ENCODE measurements around the gene MMP20. TPM values are rescaled to one million over a fixed set of nuclear protein-coding genes. Genes with fewer than 3 reads are reported as not detected.

The MMP20 gene
- total RNA-seq, 2 experiments from 2014 or later: not detected

- ChIA-PET CTCF (no interaction called here), POLR2A (no interaction called here)
These were observed 52.4 kb downstream of the MMP20 start for GRCh38 chr11:102572554-102573220.

GRCh38 chr11:102568851-102569250 is 56.3 kb downstream of the MMP20 start:
- ChIA-PET CTCF (no interaction called here), POLR2A (no interaction called here)

- CTCF ChIA-PET: no interaction called here
- POLR2A ChIA-PET: no interaction called here
These were observed 59.0 kb downstream of the MMP20 start for GRCh38 chr11:102566112-102566511.

- POLR2A ChIA-PET: no interaction called here
- CTCF ChIA-PET: no interaction called here
These were observed 61.0 kb downstream of the MMP20 start for GRCh38 chr11:102564110-102564509.

GRCh38 chr11:102561636-102562035 is 63.5 kb downstream of the MMP20 start:
- POLR2A ChIA-PET: no interaction called here

GRCh38 chr11:102560555-102561011 is 64.5 kb downstream of the MMP20 start:
- ChIA-PET CTCF (no interaction called here), POLR2A (no interaction called here)

More at GRCh38 chr11:102561636-102562035, 63.5 kb downstream of the MMP20 start:
- CTCF ChIA-PET: no interaction called here

- POLR2A ChIA-PET: no interaction called here
- CTCF ChIA-PET: no interaction called here
These were observed 65.3 kb downstream of the MMP20 start for GRCh38 chr11:102559839-102560238.

GRCh38 chr11:102555091-102555490 is 70.0 kb downstream of the MMP20 start:
- ChIA-PET POLR2A (no interaction called here), CTCF (interaction anchor here (1.2 to 1.3 kb wide), 2 partner anchors 10 to 34 kb away, joined by 3 read pairs; no protein-coding TSS in a partner anchor)

GRCh38 chr11:102553835-102554282 is 71.3 kb downstream of the MMP20 start:
- CTCF ChIA-PET: no interaction called here

GRCh38 chr11:102552447-102553194 is 72.5 kb downstream of the MMP20 start:
- ChIA-PET POLR2A (no interaction called here), CTCF (no interaction called here)

More at GRCh38 chr11:102553835-102554282, 71.3 kb downstream of the MMP20 start:
- POLR2A ChIA-PET: no interaction called here

- POLR2A ChIA-PET: no interaction called here
- CTCF ChIA-PET: no interaction called here
These were observed 73.1 kb downstream of the MMP20 start for GRCh38 chr11:102552020-102552419.

- POLR2A ChIA-PET: no interaction called here
- CTCF ChIA-PET: no interaction called here
These were observed 73.9 kb downstream of the MMP20 start for GRCh38 chr11:102551169-102551781.

GRCh38 chr11:102546923-102547471 is 78.1 kb downstream of the MMP20 start:
- POLR2A ChIA-PET: no interaction called here
- CTCF ChIA-PET: interaction anchor here (0.7 kb wide), 1 partner anchor 653 kb away, joined by 3 read pairs; no protein-coding TSS in a partner anchor

- CTCF ChIA-PET: no interaction called here
These were observed 78.7 kb downstream of the MMP20 start for GRCh38 chr11:102546427-102546826.

GRCh38 chr11:102545701-102546100 is 79.4 kb downstream of the MMP20 start:
- ChIA-PET POLR2A (no interaction called here), CTCF (no interaction called here)

More at GRCh38 chr11:102546427-102546826, 78.7 kb downstream of the MMP20 start:
- POLR2A ChIA-PET: interaction anchor here (0.6 to 0.7 kb wide), 2 partner anchors 31 to 127 kb away, joined by 6 to 11 read pairs; no protein-coding TSS in a partner anchor

- CTCF ChIA-PET: no interaction called here
- POLR2A ChIA-PET: no interaction called here
These were observed 80.5 kb downstream of the MMP20 start for GRCh38 chr11:102544594-102544993.

GRCh38 chr11:102539567-102539966 is 85.6 kb downstream of the MMP20 start:
- CTCF ChIA-PET: interaction anchor here (1.4 kb wide), 1 partner anchor 73 kb away, joined by 4 read pairs; no protein-coding TSS in a partner anchor
- POLR2A ChIA-PET: no interaction called here

GRCh38 chr11:102538932-102539331 is 86.2 kb downstream of the MMP20 start:
- ChIA-PET CTCF (interaction anchor here (1.4 kb wide), 1 partner anchor 74 kb away, joined by 4 read pairs; no protein-coding TSS in a partner anchor), POLR2A (no interaction called here)

GRCh38 chr11:102534261-102534872 is 90.8 kb downstream of the MMP20 start:
- ChIA-PET POLR2A (no interaction called here), CTCF (no interaction called here)

- POLR2A ChIA-PET: no interaction called here
- CTCF ChIA-PET: no interaction called here
These were observed 94.6 kb downstream of the MMP20 start, which contains the start of gene MMP7 for GRCh38 chr11:102530558-102530957. Gene MMP7 (minus strand): TSS chr11:102530747. CDS start chr11:102530700, 47 bp downstream.
